NCI-H2227 treated with DMSO at 0.1 percent for 48 hours (cell line): ENCODE data around the gene PFKFB1.
"Not testable (repeated sequence)": the region's sequence is repeated elsewhere in the genome, so short reads cannot be mapped to it uniquely, and the experiment has no call there.

Experiments
- DNase-seq: peaks from one replicate; lab custom pipeline; 2025; lab: John Stamatoyannopoulos, UW

PFKFB1 gene

DNA sequence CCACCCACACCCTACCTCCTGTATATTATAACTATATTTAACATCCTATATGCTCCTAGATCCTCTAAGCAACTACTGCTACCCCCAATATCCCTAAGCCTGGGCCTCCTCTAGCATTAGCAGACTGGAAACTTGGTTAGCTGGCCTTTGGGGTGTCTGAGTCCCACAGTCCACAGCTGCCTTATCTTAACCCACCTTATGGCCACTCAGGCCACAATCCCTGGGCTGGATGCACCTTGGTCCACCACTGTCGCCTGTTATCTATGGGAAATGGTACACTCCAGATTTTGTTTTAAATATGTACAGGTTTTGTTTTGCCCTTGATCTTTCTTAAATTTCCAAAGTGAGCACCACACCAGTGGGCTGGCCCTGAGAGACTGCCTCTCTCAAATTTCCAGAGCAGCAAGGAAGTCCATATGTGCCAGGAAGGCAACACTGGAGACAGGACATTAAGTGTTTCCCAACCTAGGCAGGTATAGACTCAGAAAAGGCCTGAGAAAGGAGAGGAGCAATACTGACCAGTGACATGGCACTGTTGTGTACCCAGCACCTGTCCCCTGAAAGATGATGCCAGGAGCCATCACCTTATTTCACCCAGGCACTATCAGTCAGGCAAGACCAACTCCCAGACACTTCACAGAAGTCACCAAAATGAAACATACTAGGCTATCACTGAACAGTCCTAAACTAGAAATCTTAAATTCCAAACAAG, 921 bp downstream of the PFKFB1 start:
- no peak for DNase-seq

DNA sequence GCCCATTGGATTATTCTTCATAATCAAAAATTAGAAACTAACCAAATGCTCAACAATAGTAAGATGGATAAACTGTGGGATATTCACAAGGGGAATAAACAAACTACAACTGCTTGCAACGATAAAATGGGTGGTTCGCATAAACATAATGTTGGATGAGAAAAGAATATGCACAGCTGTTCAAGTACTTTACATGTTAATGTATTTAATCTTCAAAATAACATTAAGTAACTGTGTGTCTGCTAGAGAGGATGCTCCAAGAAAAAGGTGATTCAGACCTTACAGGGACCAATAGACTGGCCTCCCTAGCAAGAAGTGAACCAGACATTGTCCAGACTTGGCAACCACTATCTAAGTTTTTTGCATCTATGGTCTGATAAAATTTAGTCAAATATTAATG, 2.3 kb downstream of the PFKFB1 start:
- no peak for DNase-seq

DNA sequence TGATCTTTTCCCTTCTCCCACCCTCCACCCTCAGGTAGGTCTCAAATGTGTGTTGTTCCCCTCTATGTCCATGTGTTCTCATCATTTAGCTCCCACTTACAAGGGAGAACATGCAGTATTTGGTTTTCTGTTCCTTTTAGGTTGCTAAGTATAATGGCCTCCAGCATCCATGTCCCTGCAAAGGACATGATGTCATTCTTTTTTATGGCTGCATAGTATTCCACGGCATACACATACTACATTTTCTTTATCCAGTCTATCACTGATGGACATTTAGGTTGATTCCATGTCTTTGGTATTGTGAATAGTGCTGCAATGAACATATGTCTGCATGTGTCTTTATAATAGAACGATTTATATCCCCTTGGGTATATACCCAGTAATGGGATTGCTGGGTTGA, 10.7 kb downstream of the PFKFB1 start:
- DNase-seq, result not testable (repeated sequence)

DNA sequence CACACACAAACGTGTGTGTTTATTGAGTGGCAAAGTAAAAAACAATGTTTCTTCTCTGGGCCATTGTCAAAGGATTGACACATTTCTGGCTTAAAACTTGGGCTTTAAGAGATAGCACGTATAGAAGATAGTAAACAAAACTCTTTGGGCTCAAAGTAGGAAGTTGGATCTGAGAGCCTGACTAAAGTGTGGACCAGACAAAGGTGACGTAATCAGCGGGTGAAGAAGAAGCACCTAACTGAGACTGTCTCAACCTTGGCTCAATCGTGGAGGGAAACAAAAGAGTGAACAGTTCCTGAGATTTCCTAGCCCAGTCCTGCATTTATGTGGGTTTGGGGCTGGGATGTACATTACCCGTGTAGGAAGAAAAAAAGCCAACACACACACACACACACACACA, 13.7 kb downstream of the PFKFB1 start:
- DNase-seq, result no peak

DNA sequence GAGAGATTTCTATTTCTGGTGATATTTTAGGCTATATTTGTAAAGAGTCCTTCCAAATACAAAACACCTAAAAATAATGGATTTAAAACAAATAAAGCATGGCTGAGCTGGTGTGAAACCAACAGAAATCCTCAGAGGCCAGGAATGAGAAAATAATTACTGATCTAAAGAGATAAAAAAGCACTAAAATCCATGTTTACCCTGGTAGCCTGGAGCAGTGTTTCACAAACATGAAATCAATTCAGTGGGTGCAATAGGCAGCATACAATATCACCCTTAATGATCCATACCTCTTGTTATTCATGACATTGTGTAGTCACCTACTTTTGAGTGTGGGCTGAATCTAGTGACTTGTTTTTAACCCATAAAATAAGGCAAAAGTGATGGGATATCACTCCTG, 14.6 kb downstream of the PFKFB1 start:
- DNase-seq, result no peak

DNA sequence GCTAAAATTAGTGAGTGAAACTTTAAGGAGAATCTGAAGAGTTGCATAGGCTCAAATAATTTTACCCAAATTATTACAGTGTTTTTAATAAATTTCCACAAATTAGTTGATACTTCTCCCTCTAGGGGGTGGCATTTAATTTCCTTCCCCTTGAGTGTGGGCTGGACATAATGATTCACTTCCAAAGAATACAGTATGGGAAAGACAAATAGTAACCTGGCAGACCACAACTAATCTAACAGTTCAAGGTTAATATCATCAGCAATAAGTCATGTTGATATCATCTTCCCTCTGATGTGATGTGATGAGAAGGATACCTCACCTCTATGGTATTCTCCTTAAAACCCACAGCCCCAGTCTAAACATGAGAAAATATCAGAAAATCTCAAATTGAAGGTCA, 15.5 kb downstream of the PFKFB1 start:
- no peak for DNase-seq

DNA sequence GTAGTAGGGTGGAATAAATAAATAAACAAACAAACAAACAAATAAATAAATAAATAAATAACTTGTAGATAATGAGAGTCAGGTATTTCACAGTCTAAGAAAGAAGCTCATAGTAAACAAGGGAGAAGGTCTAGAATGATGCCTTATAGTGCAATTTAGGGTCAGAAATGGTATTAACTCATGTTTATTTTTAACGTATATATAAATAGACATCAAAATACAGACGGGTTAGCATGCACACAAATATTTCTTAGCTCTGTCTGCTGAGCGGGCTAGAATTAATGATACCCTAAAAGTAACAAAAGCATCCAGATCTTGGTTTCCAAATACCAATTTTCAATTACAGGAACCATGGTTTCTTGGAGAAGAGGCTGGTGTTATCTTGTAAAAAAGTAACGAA, 16.6 kb downstream of the PFKFB1 start:
- DNase-seq, result no peak

DNA sequence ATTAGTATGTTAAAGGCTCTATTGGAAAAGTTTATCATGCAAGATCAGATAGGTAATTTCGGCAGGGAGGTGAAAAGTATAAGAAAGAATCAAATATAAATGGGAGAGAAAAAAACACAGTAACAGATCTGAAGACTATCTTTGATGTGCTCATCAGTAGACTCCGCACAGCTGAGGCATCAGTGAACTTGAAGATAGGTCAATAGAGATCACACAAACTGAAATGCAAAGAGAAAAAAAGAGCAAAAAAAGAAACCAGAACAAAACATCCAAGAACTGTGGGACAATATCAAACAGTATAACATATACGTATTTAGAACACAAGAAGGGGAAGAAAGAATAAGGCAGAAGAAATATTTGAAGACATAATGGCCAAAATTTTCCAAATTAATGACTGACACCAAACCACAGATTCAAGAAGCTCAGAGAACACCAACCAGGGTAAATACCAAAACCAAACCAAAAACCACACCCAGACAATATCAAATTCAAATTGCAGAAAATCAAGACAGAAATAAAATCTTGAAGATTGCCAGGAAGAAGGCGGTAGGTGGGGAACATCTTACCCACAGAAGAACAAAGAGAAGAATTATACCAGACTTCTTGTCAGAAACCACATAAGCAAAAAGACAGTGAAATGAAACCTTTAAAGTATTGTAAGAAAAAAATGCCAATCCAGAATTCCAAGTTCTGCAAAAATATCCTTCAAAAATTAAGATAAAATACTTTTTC, 29.1 kb downstream of the PFKFB1 start:
- DNase-seq, result no peak

DNA sequence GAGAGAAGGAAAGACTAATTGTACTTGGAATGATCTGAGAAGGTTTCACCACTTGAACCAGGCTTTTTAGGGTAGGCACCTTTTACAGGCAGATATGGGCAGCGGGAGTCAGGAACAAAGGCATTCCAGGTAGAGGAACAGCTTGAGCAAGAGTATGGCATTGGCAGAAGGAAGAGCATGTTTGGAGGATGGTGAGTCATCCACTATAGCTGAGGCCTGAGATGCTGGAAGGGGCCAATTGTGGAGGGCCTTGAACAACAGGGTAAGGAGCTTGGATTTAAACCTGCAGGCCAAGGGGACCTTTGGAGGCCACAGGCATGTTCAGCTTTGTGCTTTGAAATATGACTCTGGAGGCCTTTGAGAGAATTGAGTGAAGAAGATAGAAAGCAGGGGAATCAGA, 32.2 kb downstream of the PFKFB1 start:
- DNase-seq, result no peak

DNA sequence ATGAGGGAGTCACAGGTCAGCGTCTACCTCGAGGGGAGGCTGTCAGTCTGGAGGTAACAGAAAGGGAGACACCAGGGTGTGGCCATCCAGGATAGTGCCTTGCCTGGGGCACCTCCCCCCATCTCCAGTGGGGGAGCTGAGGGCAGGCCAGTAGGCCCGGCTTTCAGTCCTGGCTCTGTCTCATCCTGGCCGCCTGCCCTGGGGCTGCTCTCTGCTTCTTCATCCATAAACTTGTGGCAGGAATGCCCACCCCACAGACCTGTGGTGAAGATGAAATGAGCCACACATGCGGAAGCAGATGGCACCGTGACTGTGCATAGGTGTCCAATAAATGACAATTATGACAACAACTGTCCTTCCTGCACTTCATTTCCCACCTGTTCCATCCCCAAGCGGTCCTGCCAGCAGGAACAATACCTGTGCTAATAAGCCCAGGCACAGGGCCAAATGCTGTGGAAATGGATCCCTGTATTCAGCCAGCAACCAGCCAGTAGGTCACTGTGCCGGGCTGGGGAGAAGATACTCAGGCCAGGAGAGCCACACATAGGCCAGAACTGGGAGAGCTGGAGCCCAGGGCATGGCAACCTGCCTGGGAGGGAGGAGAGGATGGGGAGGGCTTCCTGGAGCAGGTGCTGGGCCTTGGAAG, 43.1 kb downstream of the PFKFB1 start:
- no peak for DNase-seq

DNA sequence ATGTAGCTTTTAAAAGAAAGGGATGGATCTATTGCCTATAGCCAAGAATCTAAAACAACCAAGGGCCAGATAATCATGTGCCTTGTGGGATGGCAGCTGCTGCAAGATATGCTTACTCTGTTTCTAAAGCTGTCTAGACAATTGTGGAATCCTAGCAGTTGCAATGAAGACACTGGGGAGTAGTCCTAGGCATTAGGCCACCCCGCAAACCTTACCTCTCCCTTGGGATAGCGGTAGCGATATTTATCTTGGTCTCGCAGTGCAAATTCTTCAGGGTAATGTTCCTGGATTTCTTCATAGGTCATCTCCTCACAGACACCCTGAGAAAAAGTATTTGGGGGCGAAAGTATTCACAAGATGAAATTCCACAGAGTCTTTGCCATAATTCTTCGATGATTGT, 48.8 kb downstream of the PFKFB1 start:
- DNase-seq, result no peak

DNA sequence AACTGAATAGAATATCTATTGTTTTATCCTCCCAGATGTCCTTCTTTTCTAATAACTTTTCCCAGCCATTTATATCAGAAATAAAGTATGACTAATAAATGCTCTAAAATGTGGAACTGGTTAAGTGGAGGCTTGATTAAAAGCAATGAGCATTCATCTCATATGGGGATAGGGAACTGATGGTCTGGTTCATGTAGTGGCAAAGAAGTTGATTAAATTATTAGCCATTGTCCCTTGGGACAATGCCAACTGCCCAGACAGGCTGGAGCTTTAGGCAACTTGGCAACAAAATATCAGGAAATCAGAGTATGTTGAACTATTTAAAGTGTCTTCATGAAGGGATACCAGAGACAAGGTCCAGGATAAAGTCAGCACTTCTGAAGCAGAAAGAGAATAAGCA, 49.2 kb downstream of the PFKFB1 start:
- DNase-seq, result no peak

DNA sequence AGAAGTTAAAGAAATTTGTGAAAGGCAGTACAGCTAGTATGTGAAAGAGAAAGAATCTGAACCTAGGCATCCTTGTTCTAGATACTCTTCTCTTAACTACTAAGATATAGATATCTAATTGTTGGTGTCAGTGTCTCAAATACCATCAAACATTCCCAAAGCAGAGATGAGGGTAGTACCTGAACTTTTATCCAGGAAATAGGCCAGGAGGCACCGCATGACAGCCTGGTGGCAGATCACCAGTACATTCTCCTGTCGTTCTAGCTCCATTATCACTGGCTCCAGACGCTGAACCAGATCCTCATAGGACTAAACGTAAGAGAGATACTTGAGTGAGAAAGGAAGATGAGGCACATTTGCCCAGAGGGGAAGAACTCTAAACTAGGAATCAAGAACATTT, 56.6 kb downstream of the PFKFB1 start:
- no peak for DNase-seq

DNA sequence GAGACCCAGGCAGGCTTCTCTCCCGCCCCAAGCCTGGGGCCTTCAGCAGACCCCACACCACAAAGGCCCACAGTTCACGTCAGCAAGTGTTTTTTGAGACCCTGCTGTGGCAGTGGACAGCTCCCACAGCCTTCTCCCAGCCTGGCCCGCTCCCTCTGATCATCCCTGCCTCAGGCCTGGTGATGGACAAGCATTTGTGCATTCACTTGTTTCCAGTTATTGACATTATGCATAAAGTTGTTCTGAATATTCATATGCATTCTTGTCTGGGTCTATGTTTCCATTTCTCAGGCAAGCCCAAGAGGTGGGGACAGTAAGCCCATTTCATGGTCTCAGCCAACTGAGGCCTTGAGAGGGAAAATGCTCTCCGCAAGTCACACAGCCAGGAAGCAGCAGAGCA, 58.7 kb downstream of the PFKFB1 start:
- no peak for DNase-seq

DNA sequence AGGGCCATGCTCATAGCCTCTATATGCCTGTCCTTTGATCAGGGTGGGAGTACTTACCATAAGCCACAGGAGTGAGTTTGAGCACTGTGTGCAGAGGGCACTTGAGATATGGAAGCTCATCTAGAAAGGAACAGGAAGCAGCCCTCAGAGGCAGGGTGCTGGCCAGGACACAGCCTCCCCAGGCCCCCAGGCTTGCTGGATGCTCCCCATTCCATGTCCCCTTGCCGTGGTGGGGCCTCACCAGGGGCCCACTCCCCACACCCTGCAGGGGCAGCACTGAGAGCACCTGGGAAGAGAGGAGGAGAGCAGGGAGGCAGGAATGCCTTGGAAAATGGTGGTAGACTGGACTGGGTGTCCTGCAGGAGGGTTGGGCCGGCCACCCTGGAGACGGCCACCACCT, 59.1 kb downstream of the PFKFB1 start:
- DNase-seq, result no peak

DNA sequence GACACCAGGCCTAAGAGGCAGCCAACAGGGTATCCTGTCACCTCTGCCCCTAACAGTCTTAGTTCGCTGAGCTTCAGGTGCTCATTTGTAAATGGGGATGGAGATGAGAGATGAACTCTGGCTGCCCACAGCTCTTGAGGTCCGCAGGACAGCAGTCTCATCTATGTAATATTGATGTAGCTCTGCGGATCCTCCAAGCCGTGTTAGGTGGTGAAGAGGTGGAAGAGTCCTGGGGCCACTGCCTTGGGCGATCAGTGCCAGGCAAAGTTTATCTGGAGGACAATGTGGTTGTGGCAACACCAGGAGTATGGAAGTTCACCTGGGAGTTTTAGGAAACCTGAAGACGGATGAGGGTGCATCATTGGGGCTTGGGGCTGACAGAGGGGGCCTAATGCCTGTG, 59.9 kb downstream of the PFKFB1 start:
- no peak for DNase-seq

DNA sequence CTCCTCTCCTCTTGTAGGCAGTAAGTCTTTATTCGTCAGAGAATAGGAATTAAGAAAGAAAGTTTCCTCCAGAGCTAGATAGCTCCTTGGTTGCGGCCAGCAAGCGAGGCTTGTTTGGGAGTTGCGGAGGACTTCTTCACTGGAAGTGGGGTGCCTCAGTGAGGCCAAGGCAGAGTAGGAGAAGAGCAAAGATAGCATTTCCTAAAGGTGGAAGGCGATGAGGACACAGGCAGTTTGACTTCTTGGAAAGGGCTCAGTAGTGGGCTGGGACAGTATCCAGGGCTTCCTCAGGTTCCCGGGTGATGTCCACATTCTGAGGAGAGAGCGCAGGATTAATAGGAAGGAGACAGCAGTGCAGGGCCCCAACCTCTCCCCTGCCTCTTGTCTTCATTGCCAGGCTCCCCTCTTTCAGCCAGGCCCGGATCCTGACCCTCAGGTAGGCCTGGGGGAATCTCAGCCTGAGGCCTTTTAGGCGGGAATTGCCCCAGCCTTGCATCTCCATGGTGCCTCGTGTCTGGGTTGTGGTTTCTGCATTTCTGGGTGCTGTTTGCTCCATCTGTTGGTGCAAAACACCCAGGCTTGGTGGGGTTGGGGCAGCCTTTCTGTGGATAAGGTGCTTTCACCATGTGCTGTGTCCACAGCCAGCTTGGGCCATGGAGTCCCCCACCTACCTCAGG, 60.7 kb downstream of the PFKFB1 start:
- DNase-seq, result no peak

DNA sequence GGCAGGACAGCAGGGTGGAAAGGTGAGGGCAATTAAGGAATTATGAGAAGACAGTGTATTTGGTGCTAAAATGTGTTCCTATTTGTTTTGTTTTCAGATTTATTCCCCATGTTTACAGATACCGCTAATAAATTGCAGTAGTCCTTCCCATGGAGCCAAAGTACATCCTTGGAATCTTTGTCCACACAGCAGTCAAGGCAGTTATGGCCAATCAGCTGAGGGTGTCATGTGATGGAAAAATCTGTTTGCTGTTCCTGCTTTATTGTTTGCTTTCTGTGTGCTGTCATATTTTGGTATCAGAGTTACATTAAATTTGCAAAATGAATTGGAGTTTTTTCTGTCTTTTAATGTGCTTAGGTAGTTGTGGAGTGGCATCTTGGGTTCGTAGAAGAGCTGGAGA, 62.9 kb downstream of the PFKFB1 start:
- DNase-seq, result no peak

DNA sequence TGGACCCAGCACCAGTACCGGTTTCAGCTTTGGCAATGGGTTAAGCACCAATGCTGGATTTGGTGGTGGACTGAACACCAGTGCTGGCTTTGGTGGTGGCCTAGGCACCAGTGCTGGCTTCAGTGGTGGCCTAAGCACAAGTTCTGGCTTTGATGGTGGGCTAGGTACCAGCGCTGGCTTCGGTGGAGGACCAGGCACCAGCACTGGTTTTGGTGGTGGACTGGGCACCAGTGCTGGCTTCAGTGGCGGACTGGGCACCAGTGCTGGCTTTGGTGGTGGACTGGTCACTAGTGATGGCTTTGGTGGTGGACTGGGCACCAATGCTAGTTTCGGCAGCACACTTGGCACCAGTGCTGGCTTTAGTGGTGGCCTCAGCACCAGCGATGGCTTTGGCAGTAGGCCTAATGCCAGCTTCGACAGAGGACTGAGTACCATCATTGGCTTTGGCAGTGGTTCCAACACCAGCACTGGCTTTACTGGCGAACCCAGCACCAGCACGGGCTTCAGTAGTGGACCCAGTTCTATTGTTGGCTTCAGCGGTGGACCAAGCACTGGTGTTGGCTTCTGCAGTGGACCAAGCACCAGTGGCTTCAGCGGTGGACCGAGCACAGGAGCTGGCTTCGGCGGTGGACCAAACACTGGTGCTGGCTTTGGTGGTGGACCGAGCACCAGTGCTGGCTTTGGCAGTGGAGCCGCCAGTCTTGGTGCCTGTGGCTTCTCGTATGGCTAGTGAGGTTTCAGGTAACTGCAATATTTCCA, 63.5 kb downstream of the PFKFB1 start:
- DNase-seq, result no peak

DNA sequence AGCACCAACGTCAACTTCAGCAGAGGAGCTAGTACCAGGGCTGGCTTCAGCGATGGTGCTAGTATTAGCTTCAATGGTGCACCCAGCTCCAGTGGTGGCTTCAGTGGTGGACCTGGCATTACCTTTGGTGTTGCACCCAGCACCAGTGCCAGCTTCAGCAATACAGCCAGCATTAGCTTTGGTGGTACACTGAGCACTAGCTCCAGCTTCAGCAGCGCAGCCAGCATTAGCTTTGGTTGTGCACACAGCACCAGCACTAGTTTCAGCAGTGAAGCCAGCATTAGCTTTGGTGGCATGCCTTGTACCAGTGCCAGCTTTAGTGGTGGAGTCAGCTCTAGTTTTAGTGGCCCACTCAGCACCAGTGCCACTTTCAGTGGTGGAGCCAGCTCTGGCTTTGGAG, 65.1 kb downstream of the PFKFB1 start:
- no peak for DNase-seq

DNA sequence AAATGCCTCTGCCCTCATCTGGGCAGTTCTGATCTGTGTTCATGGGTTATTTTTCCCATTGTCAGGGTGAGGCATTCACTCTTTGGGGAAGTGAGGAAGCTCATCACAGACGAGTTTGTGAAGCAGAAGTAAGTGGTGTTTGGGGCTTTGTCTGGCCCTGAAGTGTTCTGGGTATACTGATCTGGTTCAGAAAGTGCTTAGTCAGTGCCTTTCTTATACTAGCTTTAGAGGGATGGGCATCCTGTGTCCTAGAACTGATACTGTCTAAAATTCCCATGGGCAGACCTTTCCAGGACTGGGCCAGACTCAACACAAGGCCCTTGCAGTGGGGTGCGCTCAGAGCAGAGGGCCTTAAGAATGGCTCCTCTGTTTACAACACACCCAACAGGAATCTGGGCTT, 67.0 kb downstream of the PFKFB1 start:
- DNase-seq, result no peak

DNA sequence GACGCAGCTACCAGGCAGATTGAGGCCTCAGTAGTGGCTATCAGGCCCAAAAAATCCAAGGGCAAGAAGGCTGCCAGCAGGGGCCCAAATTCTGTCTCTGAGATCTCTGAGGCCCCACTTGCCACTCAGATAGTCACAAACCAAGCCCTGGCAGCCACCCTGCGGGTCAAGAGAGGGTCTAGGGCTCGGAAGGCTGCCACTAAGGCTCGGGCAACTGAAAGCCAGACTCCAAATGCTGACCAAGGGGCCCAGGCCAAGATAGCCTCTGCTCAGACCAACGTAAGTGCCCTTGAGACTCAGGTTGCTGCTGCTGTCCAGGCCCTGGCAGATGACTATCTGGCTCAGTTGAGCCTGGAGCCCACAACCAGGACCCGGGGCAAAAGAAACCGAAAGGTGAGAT, 70.6 kb downstream of the PFKFB1 start:
- no peak for DNase-seq
